ENCODE measurements around the gene KDELR1.

KDELR1 gene

GRCh38 chr19:48341515-48342413 lies 49.6 kb downstream of the KDELR1 start:
- DNase-seq: no peak

GRCh38 chr19:48340995-48341394 lies 50.4 kb downstream of the KDELR1 start:
- DNase-seq: no peak

- no peak for DNase-seq
Measured at GRCh38 chr19:48338802-48339503, 52.4 kb downstream of the KDELR1 start.

GRCh38 chr19:48338253-48338755 lies 53.0 kb downstream of the KDELR1 start:
- DNase-seq: no peak

GRCh38 chr19:48333467-48334384 lies 57.6 kb downstream of the KDELR1 start:
- peak; percentile 93 for DNase-seq

- DNase-seq: peak; percentile 90
Measured at GRCh38 chr19:48332662-48333466, 58.5 kb downstream of the KDELR1 start.

All from stimulated activated CD4-positive, alpha-beta T cell treated with anti-CD3 and anti-CD28 coated beads, Interleukin-2, amount 100 ng/mL, for 24 hours (primary cell).